Hepatocyte (in vitro differentiated cells): ENCODE measurements around the gene SESN1. TPM values are rescaled to one million over a fixed set of nuclear protein-coding genes. Genes with fewer than 3 reads are reported as not detected.

ENCODE experiments used
- DNase-seq: peaks from one replicate; pipeline ENCODE4 v3.0.0-alpha.2; 2016; ENCODE audit warnings: low spot score
- H2AFZ ChIP-seq: fragments of 200-600 bp; sonication (generic); 2 replicates; pipeline ENCODE4 v1.6.0; 2016; ENCODE audit warnings: antibody characterized with exemption, mild to moderate bottlenecking
- H3K27ac ChIP-seq: fragments of 200-600 bp; sonication (generic); 2 replicates; pipeline ENCODE4 v1.5.1; 2016; ENCODE audit warnings: mild to moderate bottlenecking
- H3K27me3 ChIP-seq: fragments of 200-600 bp; sonication (generic); 2 replicates; pipeline ENCODE4 v1.6.1; 2016
- H3K36me3 ChIP-seq: fragments of 200-600 bp; sonication (generic); replicated peaks from 2 replicates; pipeline ENCODE4 v1.5.1; 2016; ENCODE audit warnings: low read depth; ENCODE audit not compliant: insufficient read depth
- H3K4me1 ChIP-seq: fragments of 200-600 bp; sonication (generic); 2 replicates; pipeline ENCODE4 v1.5.1; 2016; ENCODE audit warnings: mild to moderate bottlenecking, moderate library complexity; ENCODE audit not compliant: insufficient read depth
- H3K4me2 ChIP-seq: fragments of 200-600 bp; sonication (generic); 2 replicates; pipeline ENCODE4 v1.6.0; 2016
- H3K4me3 ChIP-seq: fragments of 200-600 bp; sonication (generic); 2 replicates; pipeline ENCODE4 v1.5.1; 2016; ENCODE audit warnings: mild to moderate bottlenecking
- H3K79me2 ChIP-seq: fragments of 200-600 bp; sonication (generic); 2 replicates; pipeline ENCODE4 v1.6.0; 2017; ENCODE audit warnings: mild to moderate bottlenecking
- H3K9me2 ChIP-seq: fragments of 200-600 bp; sonication (generic); replicated peaks from 2 replicates; pipeline ENCODE4 v1.6.0; 2017; ENCODE audit warnings: mild to moderate bottlenecking; ENCODE audit not compliant: insufficient read depth
- H3K9me3 ChIP-seq: fragments of 200-600 bp; sonication (generic); 2 replicates; pipeline ENCODE4 v1.5.1; 2016; ENCODE audit warnings: low read depth, mild to moderate bottlenecking
- H4K20me1 ChIP-seq: fragments of 200-600 bp; sonication (generic); 2 replicates; pipeline ENCODE4 v1.6.0; 2016; ENCODE audit warnings: mild to moderate bottlenecking; ENCODE audit not compliant: insufficient read depth, poor library complexity, severe bottlenecking
- EZH2 ChIP-seq: fragments of 200-600 bp; sonication (generic); IDR thresholded peaks from 2 replicates; pipeline ENCODE4 v1.6.1; 2016; ENCODE audit warnings: antibody characterized with exemption, mild to moderate bottlenecking, borderline replicate concordance
- EZH2phosphoT487 ChIP-seq: fragments of 200-600 bp; sonication (generic); IDR thresholded peaks from one replicate; pipeline ENCODE4 v1.6.1; 2018; ENCODE audit warnings: antibody characterized with exemption, mild to moderate bottlenecking, low read depth, moderate library complexity; ENCODE audit not compliant: unreplicated experiment, severe bottlenecking
- WGBS: methylation state at CpG from one replicate; pipeline ENCODE4 v1.1.6; 2016; ENCODE audit warnings: low lambda C conversion rate; ENCODE audit errors: missing lambda C conversion rate; 5-methylcytosine and 5-hydroxymethylcytosine counted together
- polyA plus RNA-seq: library from polyadenylated mRNA; unstranded; fragments of >200 nt; fragmentation: Nextera tagmentation; extraction: Ambion mirVana; gene quantifications from 2 replicates; pipeline ENCODE4 v1.2.1, GENCODE V29; 2016
- total RNA-seq: library from RNA; depleted of rRNA; stranded (reverse); fragments of >200 nt; gene quantifications from 2 replicates; pipeline ENCODE4 v1.2.3, GENCODE V29; 2014
- TF ChIP-seq, protein P1 (sequence below): fragments of 200-600 bp; sonication (generic); IDR thresholded peaks from 2 replicates; pipeline ENCODE4 v1.5.1; 2016; ENCODE audit warnings: antibody characterized with exemption, mild to moderate bottlenecking; ENCODE audit not compliant: poor library complexity

SESN1 gene
- total and polyA plus RNA-seq, 2 experiments from 2014 or later, result 29.1 to 59.1 TPM

GRCh38 chr6:109082188-109082577 is 12.5 kb downstream of the SESN1 start:
- 77% methylated on average over 1 of the region's 1 CpG for WGBS
- H4K20me1 ChIP-seq, result no peaks in the 10 kb centered on the region
- H3K9me2 ChIP-seq, result no peaks in the 10 kb centered on the region
- no peaks in the 10 kb centered on the region for H3K36me3 ChIP-seq
- no peak overlapping the region for H3K27ac ChIP-seq
- no peak overlapping the region for H3K4me2 ChIP-seq
- no peaks in the 10 kb centered on the region for H3K27me3 ChIP-seq
- no peaks in the 10 kb centered on the region for H3K4me1 ChIP-seq
- no peak overlapping the region for H2AFZ ChIP-seq
- H3K79me2 ChIP-seq, result peaks cover 55% of the 10 kb centered on the region
- no peak overlapping the region for H3K4me3 ChIP-seq
- DNase-seq, result no peak
- no peak for TF ChIP-seq EZH2
- TF ChIP-seq, protein P1, sequence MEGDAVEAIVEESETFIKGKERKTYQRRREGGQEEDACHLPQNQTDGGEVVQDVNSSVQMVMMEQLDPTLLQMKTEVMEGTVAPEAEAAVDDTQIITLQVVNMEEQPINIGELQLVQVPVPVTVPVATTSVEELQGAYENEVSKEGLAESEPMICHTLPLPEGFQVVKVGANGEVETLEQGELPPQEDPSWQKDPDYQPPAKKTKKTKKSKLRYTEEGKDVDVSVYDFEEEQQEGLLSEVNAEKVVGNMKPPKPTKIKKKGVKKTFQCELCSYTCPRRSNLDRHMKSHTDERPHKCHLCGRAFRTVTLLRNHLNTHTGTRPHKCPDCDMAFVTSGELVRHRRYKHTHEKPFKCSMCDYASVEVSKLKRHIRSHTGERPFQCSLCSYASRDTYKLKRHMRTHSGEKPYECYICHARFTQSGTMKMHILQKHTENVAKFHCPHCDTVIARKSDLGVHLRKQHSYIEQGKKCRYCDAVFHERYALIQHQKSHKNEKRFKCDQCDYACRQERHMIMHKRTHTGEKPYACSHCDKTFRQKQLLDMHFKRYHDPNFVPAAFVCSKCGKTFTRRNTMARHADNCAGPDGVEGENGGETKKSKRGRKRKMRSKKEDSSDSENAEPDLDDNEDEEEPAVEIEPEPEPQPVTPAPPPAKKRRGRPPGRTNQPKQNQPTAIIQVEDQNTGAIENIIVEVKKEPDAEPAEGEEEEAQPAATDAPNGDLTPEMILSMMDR, result no peak
- no peak for TF ChIP-seq EZH2phosphoT487
- no peaks in the 10 kb centered on the region for H3K9me3 ChIP-seq

DNA sequence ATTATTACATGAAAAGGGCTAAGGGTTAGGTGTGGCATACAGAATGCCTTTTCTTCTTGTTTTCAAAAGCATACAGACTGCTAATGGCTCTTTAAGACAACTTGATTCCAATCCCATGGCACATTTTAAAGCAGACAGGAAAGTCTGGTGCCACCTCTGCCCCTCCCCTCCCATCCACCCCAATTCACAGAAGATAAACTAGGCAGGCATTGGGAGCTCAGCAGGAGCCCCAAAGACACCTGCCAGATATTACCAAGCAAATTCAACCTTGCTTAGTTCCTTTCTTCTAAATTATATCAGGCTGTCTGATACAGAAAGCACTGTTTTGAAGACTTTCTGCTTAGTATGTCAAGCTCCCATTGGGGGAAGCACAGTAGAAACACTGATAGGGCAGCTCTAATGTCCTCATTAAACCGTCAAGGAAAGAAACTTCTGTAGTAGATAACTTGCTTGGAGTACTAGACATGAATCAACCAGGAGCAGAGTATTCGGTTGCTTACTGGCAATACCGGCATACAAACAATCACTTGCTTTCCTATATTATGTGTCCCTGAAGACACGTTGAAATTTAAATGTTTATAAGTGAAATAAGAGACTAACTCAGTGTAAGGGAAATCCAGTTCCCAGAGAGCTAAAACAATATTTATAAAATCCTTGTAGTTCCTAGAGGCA is 13.0 kb downstream of the SESN1 start:
- Histone ChIP-seq H3K36me3 (no peaks in the 10 kb centered on the region), H3K4me3 (no peak overlapping the region), H3K4me1 (peaks cover 4% of the 10 kb centered on the region), H3K27ac (no peak overlapping the region), H3K9me3 (no peaks in the 10 kb centered on the region), H3K4me2 (no peak overlapping the region), H3K9me2 (no peaks in the 10 kb centered on the region), H3K79me2 (peaks cover 50% of the 10 kb centered on the region), H4K20me1 (no peaks in the 10 kb centered on the region), H2AFZ (no peak overlapping the region), H3K27me3 (no peaks in the 10 kb centered on the region)
- TF ChIP-seq, protein P1, result no peak
- TF ChIP-seq EZH2phosphoT487, result peak; percentile 79
- WGBS, result 82% methylated on average over 4 of the region's 4 CpGs
- DNase-seq, result no peak

DNA sequence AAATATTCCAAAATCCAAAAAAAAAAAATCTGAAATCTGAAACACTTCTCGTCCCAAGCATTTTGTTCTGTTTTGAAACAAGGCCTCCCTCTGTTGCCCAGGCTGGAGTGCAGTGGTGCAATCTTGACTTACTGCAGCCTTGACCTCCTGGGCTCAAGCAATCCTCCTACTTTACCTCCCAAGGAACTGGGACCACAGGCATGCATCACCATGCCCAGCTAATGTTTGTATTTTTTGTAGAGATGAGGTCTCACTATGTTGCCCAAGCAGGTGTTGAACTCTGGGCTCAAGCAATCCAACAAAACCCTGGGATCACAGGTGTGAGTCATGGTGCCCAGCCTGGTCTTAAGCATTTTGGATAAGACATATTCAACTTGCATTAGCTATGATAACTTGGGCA is 13.6 kb downstream of the SESN1 start:
- Histone ChIP-seq H3K79me2 (peaks cover 43% of the 10 kb centered on the region), H2AFZ (no peak overlapping the region), H3K36me3 (no peaks in the 10 kb centered on the region), H3K27me3 (no peaks in the 10 kb centered on the region), H4K20me1 (no peaks in the 10 kb centered on the region), H3K9me3 (no peaks in the 10 kb centered on the region), H3K27ac (no peak overlapping the region), H3K9me2 (no peaks in the 10 kb centered on the region), H3K4me2 (no peak overlapping the region), H3K4me1 (peaks cover 6% of the 10 kb centered on the region), H3K4me3 (no peak overlapping the region)
- TF ChIP-seq EZH2phosphoT487 (no peak), EZH2 (no peak)
- TF ChIP-seq, protein P1, result no peak
- 95% methylated on average over 1 of the region's 1 CpG for WGBS
- DNase-seq, result no peak
